Activated CD4-positive, alpha-beta T cell treated with anti-CD3 and anti-CD28 coated beads for 24 hours (primary cell): ENCODE data around the gene LCN9.
"Not testable (repeated sequence)": the region's sequence is repeated elsewhere in the genome, so short reads cannot be mapped to it uniquely, and the experiment has no call there.

Experiments
- DNase-seq, 2 donors: peaks; one replicate each; pipeline ENCODE4 v3.0.0-alpha.2; 2020; ENCODE audit warnings: low read depth in 2 of 2

Gene LCN9

GRCh38 chr9:135671591-135672041, 8.5 kb downstream of the LCN9 start:
- no peak for DNase-seq

DNA sequence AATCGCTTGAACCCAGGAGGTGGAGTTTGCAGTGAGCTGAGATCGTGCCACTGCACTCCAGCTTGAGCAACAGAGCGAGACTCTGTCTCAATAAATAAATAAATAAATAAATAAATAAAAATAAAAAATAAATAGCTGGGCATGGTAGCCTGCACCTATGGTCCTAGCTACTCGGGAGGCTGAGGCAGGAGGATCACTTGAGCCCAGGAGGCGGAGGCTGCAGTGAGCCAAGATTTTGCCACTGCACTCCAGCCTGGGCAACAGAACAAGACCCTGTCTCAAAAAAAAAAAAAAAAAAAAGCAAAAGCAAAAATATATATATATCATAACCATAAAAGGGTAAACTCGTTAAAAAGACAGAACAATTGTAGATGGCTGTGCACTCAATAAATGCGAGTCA, 9.7 kb downstream of the LCN9 start:
- DNase-seq = not testable (repeated sequence)

DNA sequence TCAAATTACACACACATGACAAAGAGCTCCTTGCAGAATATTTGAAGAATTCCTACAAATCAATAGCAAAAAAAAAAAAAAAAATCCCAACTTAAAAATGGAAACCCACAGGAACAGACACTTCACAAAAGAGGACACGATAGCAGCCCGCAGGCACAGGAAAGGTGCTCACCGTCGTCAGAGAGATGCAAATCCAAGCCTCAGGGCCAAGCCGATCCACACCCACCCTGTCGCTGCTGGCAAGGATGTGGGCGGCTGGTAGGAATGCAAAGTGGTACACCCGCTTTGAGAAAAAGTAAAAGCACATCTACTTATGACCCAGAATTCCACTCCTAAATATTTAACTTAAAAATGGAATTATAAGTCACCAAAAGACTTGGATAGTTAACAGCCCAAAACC, 10.8 kb downstream of the LCN9 start:
- DNase-seq = no peak

DNA sequence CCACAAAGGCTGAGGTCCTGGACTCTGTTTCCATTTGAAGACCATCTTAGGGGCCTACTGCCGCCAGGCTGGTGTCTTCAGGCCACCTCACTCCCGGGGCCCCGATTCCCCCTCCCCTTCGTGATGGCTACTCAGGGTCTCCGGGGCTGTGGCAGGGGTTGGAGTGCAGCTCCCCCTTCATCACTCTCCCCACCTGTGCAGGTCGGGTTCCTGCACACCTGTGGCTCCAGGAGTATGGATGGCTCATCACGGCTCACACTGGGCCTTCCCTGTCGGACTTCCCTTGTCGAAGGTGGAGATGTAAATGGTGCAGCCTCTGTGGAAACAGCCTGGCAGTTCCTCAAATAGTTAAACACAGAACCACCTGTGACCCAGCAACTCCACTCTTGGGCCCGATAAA, 11.9 kb downstream of the LCN9 start:
- DNase-seq = no peak

DNA sequence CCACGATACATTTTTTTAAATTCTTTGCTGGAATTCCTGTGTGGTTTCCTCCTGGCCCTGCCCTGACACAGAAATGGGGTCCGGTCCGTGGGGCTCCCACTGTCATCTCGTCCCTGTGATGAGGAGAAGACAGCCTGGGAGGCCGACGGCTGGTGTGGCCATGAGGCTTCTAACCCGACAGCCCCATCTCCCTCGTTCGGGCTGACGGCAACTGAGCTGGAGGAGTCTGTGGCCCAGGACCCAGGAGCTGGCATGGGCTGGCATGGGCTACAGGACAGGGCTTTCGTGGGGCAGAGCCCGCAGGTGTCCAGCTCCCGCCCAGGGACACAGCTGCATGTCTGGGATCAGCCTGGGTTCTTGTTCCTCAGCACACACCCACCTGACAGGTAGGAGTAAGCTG, 13.8 kb downstream of the LCN9 start:
- no peak for DNase-seq

GRCh38 chr9:135677641-135678168, 14.6 kb downstream of the LCN9 start:
- no peak for DNase-seq

DNA sequence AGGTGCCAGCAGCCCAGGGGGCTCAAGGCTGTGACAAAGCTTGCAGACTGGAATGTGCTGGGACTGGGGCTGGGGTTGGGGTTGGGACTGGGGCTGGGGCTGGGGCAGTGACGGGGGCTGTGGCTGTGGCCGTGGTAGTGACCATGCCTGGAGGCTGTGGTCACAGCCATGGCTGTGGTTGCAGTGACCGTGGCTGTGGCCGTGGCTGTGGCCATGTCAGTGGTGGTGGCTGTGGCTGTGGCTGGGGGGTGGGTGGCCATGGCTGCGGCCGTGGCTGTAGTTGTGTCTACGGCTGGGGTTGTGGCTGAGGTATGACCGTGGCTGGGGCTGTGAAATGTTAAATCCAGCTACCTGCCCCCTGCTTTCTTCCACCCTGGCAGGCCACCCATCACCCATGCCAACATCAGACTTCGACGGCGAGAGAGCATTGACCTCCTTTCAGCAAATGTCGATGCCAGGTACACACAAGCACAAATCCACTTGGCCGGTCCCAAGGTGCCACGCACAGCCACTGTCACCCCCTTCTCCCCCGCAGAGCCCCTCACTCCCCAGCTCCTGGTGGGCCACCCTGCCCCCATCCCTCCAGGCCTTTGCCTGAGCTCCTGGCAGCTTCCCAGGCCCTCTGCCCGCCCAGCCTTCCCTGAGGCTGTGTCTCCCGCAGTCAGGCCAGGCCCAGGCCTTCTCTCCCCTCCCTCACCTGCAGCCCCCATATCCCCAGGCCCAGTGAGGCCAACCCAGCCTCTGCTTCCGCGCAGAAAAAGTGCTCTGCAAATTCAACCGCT, 15.3 kb downstream of the LCN9 start:
- no peak for DNase-seq

DNA sequence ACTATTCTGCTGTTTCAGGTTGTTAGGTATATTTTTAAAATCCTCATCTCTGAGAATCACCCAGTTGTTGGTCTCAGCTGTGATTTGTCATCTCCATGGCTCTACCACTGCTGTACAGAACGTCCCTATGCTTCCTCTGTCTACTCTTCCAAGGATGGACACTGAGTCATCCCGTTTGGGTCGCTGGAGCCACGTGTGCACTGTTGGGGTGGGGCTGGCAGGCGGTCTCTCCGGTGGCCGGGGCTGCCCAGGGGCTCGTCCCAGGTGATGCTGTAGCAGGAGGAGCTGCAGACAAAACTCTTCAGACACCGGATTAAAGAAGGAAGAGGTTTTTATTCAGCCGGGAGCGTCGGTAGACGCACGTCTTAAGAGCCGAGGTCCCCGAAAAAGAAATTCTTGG, 16.9 kb downstream of the LCN9 start:
- no peak for DNase-seq

DNA sequence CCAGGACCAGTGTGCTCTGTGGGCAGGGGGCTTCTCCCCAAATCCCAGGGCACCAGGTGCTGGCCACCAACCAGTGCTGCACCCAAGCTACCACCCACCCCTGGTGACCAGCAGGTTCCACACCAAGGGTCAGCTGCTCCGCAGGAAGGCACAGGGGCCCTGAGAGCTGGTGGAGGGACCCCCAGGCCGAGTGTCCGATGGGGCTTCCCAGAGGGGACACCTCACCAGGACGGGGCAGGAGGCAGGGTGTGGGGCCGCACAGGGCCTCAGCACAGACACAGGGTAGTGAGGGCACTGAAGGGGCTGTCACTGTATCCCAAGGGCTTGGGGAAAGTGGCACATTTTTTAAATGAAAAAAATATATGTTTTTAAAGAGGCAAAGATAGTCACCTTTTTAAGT, 18.1 kb downstream of the LCN9 start:
- no peak for DNase-seq

- DNase-seq = no peak
Observed at GRCh38 chr9:135683401-135684034, 20.4 kb downstream of the LCN9 start.

GRCh38 chr9:135684691-135685090, 21.6 kb downstream of the LCN9 start:
- DNase-seq = no peak

DNA sequence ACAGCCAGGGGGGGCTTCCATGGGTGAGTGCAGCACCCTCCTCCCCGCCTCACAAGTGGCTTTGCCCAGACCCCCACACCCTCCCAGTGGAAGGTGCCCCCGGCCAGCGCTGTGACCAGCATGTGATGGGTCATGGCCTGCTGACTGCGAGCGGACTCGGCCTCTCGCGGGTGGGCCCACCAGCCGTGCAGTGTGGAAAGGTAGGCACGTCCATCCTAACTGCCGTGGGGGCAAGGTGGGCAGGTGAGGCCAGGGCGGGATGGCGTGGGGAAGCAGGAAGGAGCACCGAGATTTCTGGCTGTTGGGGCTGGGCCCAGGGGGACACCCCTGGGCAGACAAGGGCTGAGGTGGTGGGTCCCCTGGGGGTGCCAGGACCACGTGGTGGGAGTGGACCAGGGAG, 24.1 kb downstream of the LCN9 start:
- DNase-seq = no peak

DNA sequence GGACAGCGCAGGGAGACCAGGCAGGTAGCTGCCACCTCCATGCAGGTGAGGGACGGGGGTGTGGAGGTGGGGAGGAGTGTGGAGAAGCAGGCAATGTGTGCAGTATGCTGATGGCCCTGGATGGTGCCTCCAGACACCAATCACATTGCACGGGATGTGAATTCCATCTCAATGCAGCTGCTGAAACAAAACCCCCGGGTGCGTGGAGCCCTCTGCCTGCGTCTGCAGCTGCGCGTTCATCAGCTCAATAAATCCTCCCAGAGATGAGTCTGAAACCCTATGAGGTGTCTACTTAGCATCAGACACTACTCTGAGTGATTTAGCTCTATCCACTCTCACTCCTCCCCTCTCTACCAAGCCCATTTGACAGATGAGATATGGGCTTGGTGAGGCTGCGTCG, 25.9 kb downstream of the LCN9 start:
- DNase-seq = no peak

DNA sequence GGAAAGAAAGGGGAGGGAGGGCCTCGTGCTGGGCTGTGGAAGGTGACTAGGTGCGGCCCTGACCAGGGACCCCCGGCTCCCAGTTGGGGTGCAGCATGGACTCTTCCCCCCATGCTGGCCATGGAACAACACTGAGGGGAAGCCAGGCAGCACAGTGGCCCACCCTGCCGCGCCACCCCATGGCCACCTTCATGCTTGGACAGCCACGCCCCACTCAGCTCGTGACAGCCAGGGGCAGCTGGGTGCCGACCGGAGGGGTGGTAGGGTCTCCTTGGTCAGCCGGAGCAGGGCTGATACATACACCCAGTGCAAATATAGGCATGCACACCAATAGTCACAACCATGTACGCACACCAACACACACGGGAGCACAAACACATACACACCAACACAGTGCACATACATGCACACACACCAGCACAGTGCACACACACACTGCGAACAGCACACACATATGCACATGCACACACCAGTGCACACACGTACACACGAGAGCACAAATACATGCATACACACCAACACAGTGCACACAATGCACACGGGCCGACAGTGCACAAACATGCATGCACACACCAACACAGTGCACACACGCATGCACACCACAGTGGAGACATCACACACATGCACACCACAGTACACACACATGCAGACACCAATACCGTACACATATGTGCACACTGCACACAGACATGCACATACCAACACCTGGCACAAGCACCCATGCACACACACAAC, 27.9 kb downstream of the LCN9 start:
- no peak for DNase-seq

DNA sequence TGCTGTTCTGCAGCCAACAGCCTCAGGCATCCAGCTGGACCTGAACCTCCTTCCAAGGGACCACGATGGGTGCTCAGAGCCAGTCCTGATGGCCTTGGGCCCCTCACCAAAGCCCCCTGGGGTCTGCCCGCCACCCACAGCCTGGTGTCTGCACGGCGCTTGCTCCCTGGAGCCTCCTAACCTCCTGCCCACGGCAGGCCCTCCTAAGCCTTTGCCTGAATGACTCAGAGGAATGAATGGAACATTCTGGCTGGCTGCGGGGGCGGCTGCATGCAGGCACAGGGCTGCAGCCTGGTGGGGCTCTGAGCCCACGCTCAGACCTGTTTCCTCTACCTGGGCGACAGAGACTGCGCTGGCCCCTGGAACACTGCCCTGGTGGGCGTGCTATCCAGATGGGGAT, 29.3 kb downstream of the LCN9 start:
- no peak for DNase-seq

DNA sequence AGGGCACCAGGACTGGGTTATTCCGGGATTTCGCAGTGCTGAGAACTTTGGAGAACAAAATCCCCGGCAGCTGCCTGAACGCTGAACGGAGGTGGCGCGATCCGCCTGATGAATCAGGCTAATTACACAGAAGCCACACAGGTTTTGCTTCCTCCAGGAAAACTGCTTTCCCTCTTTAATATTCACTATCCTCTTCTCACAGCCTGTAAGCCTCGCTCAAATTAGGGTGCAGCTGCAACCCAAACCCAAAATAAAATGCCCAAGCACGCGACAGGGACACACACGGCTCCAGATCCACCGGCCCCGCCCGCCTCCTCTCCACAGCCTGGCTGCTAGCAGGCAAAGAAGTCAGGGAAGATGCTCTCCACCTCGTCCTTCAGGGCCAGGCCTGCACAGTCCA, 30.2 kb downstream of the LCN9 start:
- DNase-seq = no peak

DNA sequence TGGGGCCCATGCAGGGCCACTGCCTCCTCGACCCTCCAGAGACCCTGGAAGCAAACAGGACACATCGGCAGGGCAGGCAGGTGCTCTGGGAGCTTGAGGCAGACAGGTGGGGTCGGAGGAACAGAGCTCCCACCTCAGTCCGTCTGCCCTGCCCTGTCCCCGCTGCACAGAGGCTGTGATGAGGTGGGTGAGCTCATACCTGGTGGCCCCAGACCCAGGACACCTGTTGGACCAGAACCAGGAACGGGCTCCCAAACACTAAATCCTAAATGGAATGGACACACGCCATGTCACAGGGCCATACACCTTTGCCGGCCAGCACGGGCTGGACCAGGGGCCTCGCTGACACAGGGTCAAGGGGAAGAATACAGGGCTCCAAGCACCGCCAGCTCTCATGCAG, 30.7 kb downstream of the LCN9 start:
- DNase-seq = no peak

- no peak for DNase-seq
Observed at GRCh38 chr9:135694414-135694813, 31.3 kb downstream of the LCN9 start.

GRCh38 chr9:135695036-135695435, 31.9 kb downstream of the LCN9 start:
- DNase-seq = no peak

DNA sequence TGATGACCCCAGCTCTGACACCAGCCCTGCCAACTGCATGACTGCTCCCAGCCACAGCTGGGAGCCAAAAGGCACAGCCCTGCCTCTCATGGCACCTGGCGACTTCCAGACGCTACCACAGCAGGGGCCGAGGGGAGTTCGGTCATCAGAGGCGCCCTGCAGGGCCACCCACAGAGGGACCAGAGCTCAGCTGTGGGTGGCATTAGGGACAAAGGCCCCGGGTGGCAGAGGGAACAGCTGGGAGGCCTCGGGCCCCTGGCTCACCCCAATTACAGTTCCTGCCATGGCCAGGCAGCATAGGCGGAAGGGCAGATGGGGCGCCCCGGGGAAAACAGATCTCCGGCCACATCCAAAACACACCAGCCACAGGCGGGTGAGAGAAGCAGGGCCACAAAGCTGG, 32.5 kb downstream of the LCN9 start:
- no peak for DNase-seq

- DNase-seq = no peak
Observed at GRCh38 chr9:135696446-135696845, 33.3 kb downstream of the LCN9 start.

DNA sequence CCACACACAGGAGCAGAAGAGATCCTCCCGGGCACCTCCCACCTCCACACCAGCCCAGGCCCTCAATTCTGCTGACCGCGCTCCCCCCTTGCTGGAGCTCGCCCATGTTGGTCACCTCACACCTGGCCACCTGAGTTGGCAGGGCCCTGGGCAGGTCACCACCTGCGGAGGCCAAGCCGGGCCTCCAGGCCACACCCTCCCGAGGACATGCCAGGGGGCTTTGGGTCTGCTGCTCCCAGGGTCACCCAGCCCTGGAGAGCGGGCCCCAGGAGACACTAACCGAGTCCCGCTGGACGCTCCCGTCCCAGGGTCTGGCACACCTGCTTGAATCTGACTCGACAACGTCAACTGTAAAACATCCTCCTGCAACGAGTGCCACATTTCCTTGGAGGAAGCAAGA, 34.1 kb downstream of the LCN9 start:
- no peak for DNase-seq

- no peak for DNase-seq
Observed at GRCh38 chr9:135698236-135698635, 35.1 kb downstream of the LCN9 start.
